COLO668 (cell line): ENCODE data around the gene ATG10.
"Not testable (repeated sequence)": the region's sequence is repeated elsewhere in the genome, so short reads cannot be mapped to it uniquely, and the experiment has no call there.

Experiments used
- DNase-seq: peaks from one replicate; lab custom pipeline; 2025; ENCODE audit not compliant: unreplicated experiment; lab: John Stamatoyannopoulos, UW

ATG10 gene

GRCh38 chr5:81971712-81972491 is at the start of gene ATG10:
Gene ATG10 (plus strand): TSS chr5:81972023. CDS start chr5:81987571, 15,548 bp downstream.
- peak; percentile 92 for DNase-seq

GRCh38 chr5:81922854-81923279 is 49.0 kb upstream of the ATG10 start:
- DNase-seq = peak; percentile 76

- no peak for DNase-seq
These were observed 47.4 kb upstream of the ATG10 start for GRCh38 chr5:81924442-81924841.

- DNase-seq = no peak
These were observed 46.8 kb upstream of the ATG10 start for GRCh38 chr5:81925009-81925408.

GRCh38 chr5:81925981-81926380 is 45.8 kb upstream of the ATG10 start:
- DNase-seq = no peak

- DNase-seq = no peak
These were observed 35.8 kb upstream of the ATG10 start for GRCh38 chr5:81936066-81936465.

GRCh38 chr5:81936750-81937149 is 35.1 kb upstream of the ATG10 start:
- DNase-seq = no peak

GRCh38 chr5:81942746-81943145 is 29.1 kb upstream of the ATG10 start:
- DNase-seq = no peak

- DNase-seq = no peak
These were observed 23.5 kb upstream of the ATG10 start for GRCh38 chr5:81948349-81948748.

GRCh38 chr5:81949462-81949861 is 22.4 kb upstream of the ATG10 start:
- DNase-seq = no peak

- DNase-seq = no peak
These were observed 20.8 kb upstream of the ATG10 start for GRCh38 chr5:81950996-81951395.

GRCh38 chr5:81954796-81955195 is 17.0 kb upstream of the ATG10 start:
- DNase-seq = not testable (repeated sequence)

GRCh38 chr5:81958129-81958528 is 13.7 kb upstream of the ATG10 start:
- DNase-seq = not testable (repeated sequence)

GRCh38 chr5:81961651-81962440 is 10.0 kb upstream of the ATG10 start:
- DNase-seq = no peak

GRCh38 chr5:81963544-81963943 is 8.3 kb upstream of the ATG10 start:
- DNase-seq = no peak

- no peak for DNase-seq
These were observed 6.3 kb upstream of the ATG10 start for GRCh38 chr5:81965524-81965923.

GRCh38 chr5:81969226-81969625 is 2.6 kb upstream of the ATG10 start:
- DNase-seq = no peak

- no peak for DNase-seq
These were observed 1.9 kb upstream of the ATG10 start for GRCh38 chr5:81969912-81970311.

- DNase-seq = no peak
These were observed 612 bp upstream of the ATG10 start for GRCh38 chr5:81971111-81971711.

- DNase-seq = no peak
These were observed 615 bp downstream of the ATG10 start for GRCh38 chr5:81972492-81972783.

GRCh38 chr5:81980160-81980559 is 8.3 kb downstream of the ATG10 start:
- no peak for DNase-seq
